K562 (cell line): Measurements from ENCODE around the gene ARHGAP28.

Source experiments
- BRD4 ChIP-seq: fragments of 200-600 bp; sonication (generic); IDR thresholded peaks from 2 replicates; pipeline ENCODE4 v1.6.1; 2017; ENCODE audit warnings: inconsistent platforms
- FOSL1 ChIP-seq: fragments of 200-800 bp; sonication (Bioruptor generic); conservative IDR thresholded peaks from 2 replicates; pipeline ENCODE4 v1.6.1; 2016; ENCODE audit warnings: missing genetic modification characterization, missing compliant biosample characterization
- FOXP4 ChIP-seq: sonication (generic); formaldehyde crosslinking; IDR thresholded peaks from 2 replicates; pipeline ENCODE4 v1.8.0; 2022; ENCODE audit warnings: mild to moderate bottlenecking, missing genetic modification reagents, borderline replicate concordance
- HDAC6 ChIP-seq: IDR thresholded peaks from 2 replicates; pipeline ENCODE4 v1.6.1; 2012; ENCODE audit warnings: low read depth, mild to moderate bottlenecking, control low read depth, inconsistent platforms, low read length, moderate library complexity
- L3MBTL2 ChIP-seq: fragments of 450-650 bp; IDR thresholded peaks from 2 replicates; pipeline ENCODE4 v1.6.1; 2016; ENCODE audit warnings: mild to moderate bottlenecking, moderate library complexity
- MYNN ChIP-seq, 2 experiments: sonication (generic); formaldehyde crosslinking in 1 of 2; IDR thresholded peaks; 2 replicates each; pipeline versions ENCODE4 v1.5.0 to v1.6.1; 2016 to 2020; ENCODE audit warnings: antibody characterized with exemption in 1 of 2, missing genetic modification reagents in 1 of 2
- POLR2A ChIP-seq: fragments of 450-650 bp; conservative IDR thresholded peaks from 2 replicates; pipeline ENCODE4 v1.6.1; 2016
- RBBP5 ChIP-seq: fragments of 200-600 bp; sonication (generic); IDR thresholded peaks from 2 replicates; pipeline ENCODE4 v1.6.1; 2012; ENCODE audit warnings: borderline replicate concordance, mild to moderate bottlenecking, low read length, control low read depth, inconsistent platforms; ENCODE audit not compliant: insufficient read depth, poor library complexity, severe bottlenecking
- SIX5 ChIP-seq, 2 experiments: IDR thresholded peaks; 2 replicates each; pipeline ENCODE4 v1.6.1; 2011; ENCODE audit warnings: low read length in 2 of 2, borderline replicate concordance in 1 of 2, low read depth in 1 of 2, mild to moderate bottlenecking in 1 of 2, moderate library complexity in 1 of 2; ENCODE audit not compliant: insufficient read depth in 1 of 2
- SMARCE1 ChIP-seq: fragments of 450-650 bp; IDR thresholded peaks from 2 replicates; pipeline ENCODE4 v1.7.1; 2016; ENCODE audit warnings: mild to moderate bottlenecking
- ZC3H8 ChIP-seq: fragments of 450-650 bp; IDR thresholded peaks from 2 replicates; pipeline ENCODE4 v1.6.1; 2017
- ZKSCAN1 ChIP-seq: fragments of 150-350 bp; IDR thresholded peaks from 2 replicates; pipeline ENCODE4 v1.6.1; 2016; ENCODE audit warnings: low read depth, low read length
- ZNF24 ChIP-seq: fragments of 450-650 bp; IDR thresholded peaks from 2 replicates; pipeline ENCODE4 v1.6.1; 2016

DNA sequence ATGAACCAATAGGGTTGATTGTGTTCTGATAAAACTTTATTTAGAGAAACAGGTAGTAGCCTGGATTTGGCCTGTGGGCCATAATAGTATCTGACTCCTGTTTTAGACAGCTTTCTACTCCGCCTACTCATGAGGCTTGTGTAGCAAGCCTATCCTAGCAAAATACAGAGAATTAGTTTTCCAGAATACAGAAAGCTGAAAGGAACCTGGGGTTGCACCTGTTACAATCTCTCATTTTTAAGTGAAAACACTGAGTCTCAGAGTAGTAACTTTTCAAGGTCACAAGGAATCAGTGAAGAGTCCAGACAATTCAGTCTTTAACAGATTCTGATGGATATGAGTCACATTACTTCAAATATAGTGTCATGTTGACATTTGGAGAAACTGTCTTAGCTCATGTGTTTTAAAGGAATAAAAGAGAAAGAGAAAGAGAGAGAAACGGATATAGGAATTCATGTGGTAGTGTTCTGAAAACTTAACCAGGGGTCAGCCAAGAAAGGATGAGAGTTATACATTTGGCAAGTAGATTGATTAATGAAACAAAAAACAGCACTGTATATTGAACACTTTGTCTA, 17.0 kb downstream of the ARHGAP28 start:
- TF ChIP-seq FOXP4 (CRISPR knock-in tag) (no peak), ZNF24 (no peak), ZC3H8 (no peak), FOSL1 (tag) (no peak), RBBP5 (no peak), SIX5 (IDR thresholded peaks at IDR 0.05; ENCODE audit: borderline replicate concordance in 1 of 2, insufficient read depth in 1 of 2, low read depth in 1 of 2, low read length in 2 of 2) (no peak), L3MBTL2 (no peak), POLR2A (no peak), SMARCE1 (no peak), HDAC6 (no peak), MYNN (IDR thresholded peaks at IDR 0.05) (no peak), MYNN (CRISPR knock-in tag; IDR thresholded peaks at IDR 0.05) (no peak), BRD4 (no peak), ZKSCAN1 (no peak)
